ENCODE results near the gene LPCAT3.
A peak's percentile ranks its signal among the peaks of the same experiment; 100 is the strongest.
"Not testable (repeated sequence)": the region's sequence is repeated elsewhere in the genome, so short reads cannot be mapped to it uniquely, and the experiment has no call there.

LPCAT3 gene

DNA sequence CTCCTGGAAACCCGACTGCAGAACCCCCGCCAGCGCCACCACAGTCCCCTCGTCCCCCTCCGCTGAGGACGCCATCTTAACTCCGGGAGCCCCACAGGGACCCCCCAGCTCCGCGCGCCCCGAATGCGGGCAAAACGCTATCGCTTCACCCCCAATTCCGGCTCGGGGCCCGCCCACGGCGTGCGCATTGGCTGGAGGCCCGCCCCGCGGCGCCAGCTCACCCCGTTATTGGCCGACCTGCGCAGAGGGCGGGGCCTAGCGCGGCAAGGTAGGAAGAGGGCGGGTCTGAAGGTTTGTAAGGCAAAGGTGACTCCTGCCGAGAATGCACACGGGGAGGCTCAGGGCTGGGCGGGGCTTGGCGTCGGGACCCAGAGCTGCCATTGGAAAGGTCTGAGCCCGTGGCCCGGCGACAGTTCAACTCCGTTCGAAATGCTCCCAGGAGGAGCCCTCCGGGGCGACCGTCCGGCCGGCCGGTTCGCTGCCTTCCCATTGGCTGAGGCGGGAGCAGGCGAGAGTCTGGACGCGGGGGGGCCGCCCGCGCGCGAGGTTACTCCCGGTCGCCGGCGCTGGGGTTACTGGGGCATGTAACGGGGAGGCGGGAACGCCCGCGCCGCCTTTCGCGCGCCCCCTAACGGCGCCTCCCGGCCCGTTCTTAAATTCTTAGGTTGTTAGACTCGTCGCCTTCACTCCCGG lies at the start of gene LPCAT3:
TSS of gene LPCAT3 (minus strand) at position 127 of the 693 bp plus-strand sequence. CDS start at position 75, 52 bp downstream.
- no peaks in the 10 kb centered on the region for H3K36me3 Mint-ChIP-seq
- peak within 1 kb of the TSS; percentile 95 for H3K27ac Mint-ChIP-seq

DNA sequence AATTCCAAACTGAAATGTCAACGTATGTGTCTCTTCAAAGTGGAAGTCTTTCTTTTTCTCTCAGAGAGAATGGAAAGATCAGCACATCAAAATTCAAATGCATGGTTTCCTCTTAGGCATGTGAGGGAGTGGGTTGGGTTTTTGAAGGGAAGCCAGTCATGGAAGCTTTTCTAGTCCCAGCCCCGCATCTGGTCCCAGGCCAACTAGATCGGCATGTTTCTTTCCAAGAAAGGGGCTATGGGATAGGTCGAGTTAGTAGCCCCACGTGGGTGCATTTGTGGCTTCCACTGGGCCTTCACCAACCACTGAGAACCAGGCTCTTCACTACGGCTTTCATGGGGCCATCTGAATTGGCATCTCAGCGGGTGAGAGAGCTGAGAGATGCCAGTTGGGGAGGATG lies 48.8 kb upstream of the LPCAT3 start:
- Mint-ChIP-seq H3K27ac (no peak overlapping the region), H3K4me3 (no peak overlapping the region), H3K27me3 (no peaks in the 10 kb centered on the region), H3K4me1 (ENCODE audit: low read depth) (no peaks in the 10 kb centered on the region), H3K36me3 (no peaks in the 10 kb centered on the region), H3K9me3 (ENCODE audit: low read depth) (no peaks in the 10 kb centered on the region)

More for the DNA sequence above, at the start of gene LPCAT3:
- peaks cover 38% of the 10 kb centered on the region for H3K4me1 Mint-ChIP-seq (ENCODE audit: low read depth)
- H3K4me3 Mint-ChIP-seq = peak within 1 kb of the TSS; percentile 98
- no peaks in the 10 kb centered on the region for H3K9me3 Mint-ChIP-seq (ENCODE audit: low read depth)
- no peaks in the 10 kb centered on the region for H3K27me3 Mint-ChIP-seq

DNA sequence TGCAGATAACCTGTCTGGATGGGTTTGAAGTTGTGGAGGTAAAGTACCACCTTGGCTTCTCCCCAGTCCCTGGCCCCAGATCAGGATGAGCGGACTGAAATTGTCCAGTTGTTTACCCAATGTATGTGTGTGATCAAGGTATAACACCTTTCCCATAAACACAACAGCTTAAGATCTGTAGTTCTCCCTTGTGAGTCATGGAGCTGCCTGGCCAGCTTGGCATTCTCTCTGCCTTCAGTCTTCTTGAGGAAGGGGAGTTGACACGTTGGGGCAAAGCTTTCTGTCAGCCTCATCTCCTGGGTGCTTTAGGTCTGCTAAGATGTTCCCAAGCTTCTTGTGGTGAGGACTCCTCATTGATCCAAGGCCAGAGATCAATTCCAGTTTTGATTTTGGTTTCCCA lies 48.3 kb upstream of the LPCAT3 start:
- no peaks in the 10 kb centered on the region for H3K9me3 Mint-ChIP-seq (ENCODE audit: low read depth)
- H3K27ac Mint-ChIP-seq = no peak overlapping the region
- H3K27me3 Mint-ChIP-seq = no peaks in the 10 kb centered on the region
- H3K4me1 Mint-ChIP-seq (ENCODE audit: low read depth) = no peaks in the 10 kb centered on the region
- no peaks in the 10 kb centered on the region for H3K36me3 Mint-ChIP-seq
- no peak overlapping the region for H3K4me3 Mint-ChIP-seq

DNA sequence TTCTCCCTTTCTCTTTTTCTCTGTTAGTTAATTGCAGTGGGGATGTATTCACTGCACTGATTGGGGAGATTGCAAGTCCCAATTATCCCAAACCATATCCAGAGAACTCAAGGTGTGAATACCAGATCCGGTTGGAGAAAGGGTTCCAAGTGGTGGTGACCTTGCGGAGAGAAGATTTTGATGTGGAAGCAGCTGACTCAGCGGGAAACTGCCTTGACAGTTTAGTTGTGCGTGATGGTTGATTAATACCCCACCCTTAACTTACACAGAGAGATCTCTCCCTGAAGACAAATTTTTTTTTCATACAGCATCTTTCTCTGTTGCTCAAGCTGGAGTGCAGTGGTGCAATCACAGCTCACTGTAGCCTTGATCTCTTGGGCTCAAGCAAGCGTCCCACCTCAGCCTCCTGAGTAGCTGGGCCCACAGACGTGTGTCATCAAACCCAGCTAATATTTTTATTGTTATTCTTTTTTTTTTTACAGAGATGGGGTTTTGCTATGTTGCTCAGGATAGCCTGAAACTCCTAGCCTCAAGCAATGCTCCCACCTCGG lies 46.9 kb upstream of the LPCAT3 start:
- Mint-ChIP-seq H3K9me3 (ENCODE audit: low read depth) (no peaks in the 10 kb centered on the region), H3K4me3 (no peak overlapping the region), H3K27me3 (no peaks in the 10 kb centered on the region), H3K27ac (no peak overlapping the region), H3K4me1 (ENCODE audit: low read depth) (no peaks in the 10 kb centered on the region), H3K36me3 (no peaks in the 10 kb centered on the region)

- Mint-ChIP-seq H3K4me1 (ENCODE audit: low read depth) (no peaks in the 10 kb centered on the region), H3K9me3 (ENCODE audit: low read depth) (no peaks in the 10 kb centered on the region), H3K27me3 (peaks cover 3% of the 10 kb centered on the region), H3K36me3 (no peaks in the 10 kb centered on the region), H3K4me3 (no peak overlapping the region), H3K27ac (no peak overlapping the region)
Measured at GRCh38 chr12:7064516-7064915, 46.2 kb upstream of the LPCAT3 start.

DNA sequence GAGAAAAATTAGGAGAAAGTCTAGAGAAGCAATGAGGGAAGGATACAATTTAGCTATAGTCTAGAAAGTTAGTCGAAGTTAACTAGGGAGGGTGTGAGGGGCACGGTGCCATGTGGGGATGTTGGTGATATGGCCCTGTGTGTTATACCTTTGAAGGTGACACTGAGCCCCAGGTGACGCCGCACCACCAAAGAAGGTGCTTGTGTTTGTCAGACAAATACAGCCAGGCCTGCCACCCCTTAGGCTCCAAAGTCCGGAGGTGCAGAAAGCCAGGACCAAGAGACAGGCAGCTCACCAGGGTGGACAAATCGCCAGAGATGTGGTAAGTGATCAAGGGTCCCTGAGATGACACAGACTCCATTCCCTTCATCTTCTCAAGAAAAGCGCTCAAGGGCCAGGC lies 43.3 kb upstream of the LPCAT3 start:
- Mint-ChIP-seq H3K9me3 (ENCODE audit: low read depth) (no peaks in the 10 kb centered on the region), H3K27me3 (peaks cover 5% of the 10 kb centered on the region), H3K27ac (no peak overlapping the region), H3K36me3 (no peaks in the 10 kb centered on the region), H3K4me1 (ENCODE audit: low read depth) (no peaks in the 10 kb centered on the region), H3K4me3 (no peak overlapping the region)

GRCh38 chr12:7061138-7061537 lies 42.9 kb upstream of the LPCAT3 start:
- Mint-ChIP-seq H3K36me3 (no peaks in the 10 kb centered on the region), H3K4me1 (ENCODE audit: low read depth) (no peaks in the 10 kb centered on the region), H3K27me3 (peaks cover 5% of the 10 kb centered on the region), H3K9me3 (ENCODE audit: low read depth) (no peaks in the 10 kb centered on the region), H3K4me3 (no peak overlapping the region), H3K27ac (no peak overlapping the region)

GRCh38 chr12:7060353-7060954 lies 42.2 kb upstream of the LPCAT3 start, which contains the start of gene C1S:
Gene C1S (plus strand): TSS chr12:7060718. CDS start chr12:7061913, 1,195 bp downstream.
- Mint-ChIP-seq H3K4me3 (no peak within 1 kb of the TSS), H3K27ac (no peak within 1 kb of the TSS), H3K27me3 (peaks cover 7% of the 10 kb centered on the region)

GRCh38 chr12:7059780-7060179 lies 41.5 kb upstream of the LPCAT3 start:
- no peak overlapping the region for H3K4me3 Mint-ChIP-seq
- H3K4me1 Mint-ChIP-seq (ENCODE audit: low read depth) = no peaks in the 10 kb centered on the region
- H3K9me3 Mint-ChIP-seq (ENCODE audit: low read depth) = no peaks in the 10 kb centered on the region
- no peak overlapping the region for H3K27ac Mint-ChIP-seq
- H3K36me3 Mint-ChIP-seq = no peaks in the 10 kb centered on the region
- peaks cover 8% of the 10 kb centered on the region for H3K27me3 Mint-ChIP-seq

More at GRCh38 chr12:7060353-7060954, 42.2 kb upstream of the LPCAT3 start, which contains the start of gene C1S:
- H3K4me1 Mint-ChIP-seq (ENCODE audit: low read depth) = no peaks in the 10 kb centered on the region
- no peaks in the 10 kb centered on the region for H3K36me3 Mint-ChIP-seq
- H3K9me3 Mint-ChIP-seq (ENCODE audit: low read depth) = no peaks in the 10 kb centered on the region

- Mint-ChIP-seq H3K27ac (no peak overlapping the region), H3K9me3 (ENCODE audit: low read depth) (no peaks in the 10 kb centered on the region), H3K4me1 (ENCODE audit: low read depth) (no peaks in the 10 kb centered on the region), H3K27me3 (peaks cover 10% of the 10 kb centered on the region), H3K4me3 (no peak overlapping the region), H3K36me3 (no peaks in the 10 kb centered on the region)
Measured at GRCh38 chr12:7058850-7059395, 40.6 kb upstream of the LPCAT3 start.

- no peaks in the 10 kb centered on the region for H3K9me3 Mint-ChIP-seq (ENCODE audit: low read depth)
- H3K4me1 Mint-ChIP-seq (ENCODE audit: low read depth) = no peaks in the 10 kb centered on the region
- peaks cover 10% of the 10 kb centered on the region for H3K27me3 Mint-ChIP-seq
Measured at GRCh38 chr12:7058163-7058845, 40.0 kb upstream of the LPCAT3 start.

DNA sequence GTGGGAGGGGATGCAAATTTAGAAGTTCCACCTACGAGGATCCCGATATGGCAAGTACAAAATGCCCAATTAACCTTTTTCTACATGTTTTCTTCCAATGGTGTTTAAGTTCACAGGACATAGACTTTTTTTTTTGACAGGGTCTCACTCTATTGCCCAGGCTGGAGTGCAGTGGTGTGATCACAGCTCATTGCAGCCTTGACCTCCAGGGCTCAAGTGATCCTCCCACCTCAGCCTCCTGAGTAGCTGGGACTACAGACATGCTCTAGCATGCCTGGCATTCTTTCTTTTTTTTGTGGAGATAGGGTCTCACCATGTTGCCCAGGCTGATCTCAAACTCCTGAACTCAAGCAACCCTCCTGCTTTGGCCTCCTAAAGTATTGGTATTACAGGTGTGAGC lies 37.5 kb upstream of the LPCAT3 start:
- H3K4me1 Mint-ChIP-seq (ENCODE audit: low read depth); H3K27ac Mint-ChIP-seq: not testable (repeated sequence)

More at GRCh38 chr12:7058163-7058845, 40.0 kb upstream of the LPCAT3 start:
- Mint-ChIP-seq H3K36me3 (no peaks in the 10 kb centered on the region), H3K4me3 (no peak overlapping the region), H3K27ac (no peak overlapping the region)

GRCh38 chr12:7054925-7055324 lies 36.6 kb upstream of the LPCAT3 start:
- Mint-ChIP-seq H3K27ac (no peak overlapping the region), H3K4me3 (no peak overlapping the region), H3K36me3 (no peaks in the 10 kb centered on the region), H3K4me1 (ENCODE audit: low read depth) (no peaks in the 10 kb centered on the region), H3K9me3 (ENCODE audit: low read depth) (no peaks in the 10 kb centered on the region), H3K27me3 (peaks cover 10% of the 10 kb centered on the region)

More for the DNA sequence above, 37.5 kb upstream of the LPCAT3 start:
- not testable (repeated sequence) for H3K36me3 Mint-ChIP-seq; H3K9me3 Mint-ChIP-seq (ENCODE audit: low read depth); H3K4me3 Mint-ChIP-seq
- peaks cover 10% of the 10 kb centered on the region for H3K27me3 Mint-ChIP-seq

GRCh38 chr12:7049973-7050372 lies 31.7 kb upstream of the LPCAT3 start:
- H3K4me3 Mint-ChIP-seq; H3K27me3 Mint-ChIP-seq; H3K27ac Mint-ChIP-seq; H3K9me3 Mint-ChIP-seq (ENCODE audit: low read depth); H3K36me3 Mint-ChIP-seq; H3K4me1 Mint-ChIP-seq (ENCODE audit: low read depth): not testable (repeated sequence)

- not testable (repeated sequence) for H3K9me3 Mint-ChIP-seq (ENCODE audit: low read depth); H3K4me1 Mint-ChIP-seq (ENCODE audit: low read depth); H3K27me3 Mint-ChIP-seq; H3K4me3 Mint-ChIP-seq; H3K27ac Mint-ChIP-seq; H3K36me3 Mint-ChIP-seq
Measured at GRCh38 chr12:7049445-7049951, 31.2 kb upstream of the LPCAT3 start.
